ENCODE measurements around the gene SLC4A4.

The SLC4A4 gene

DNA sequence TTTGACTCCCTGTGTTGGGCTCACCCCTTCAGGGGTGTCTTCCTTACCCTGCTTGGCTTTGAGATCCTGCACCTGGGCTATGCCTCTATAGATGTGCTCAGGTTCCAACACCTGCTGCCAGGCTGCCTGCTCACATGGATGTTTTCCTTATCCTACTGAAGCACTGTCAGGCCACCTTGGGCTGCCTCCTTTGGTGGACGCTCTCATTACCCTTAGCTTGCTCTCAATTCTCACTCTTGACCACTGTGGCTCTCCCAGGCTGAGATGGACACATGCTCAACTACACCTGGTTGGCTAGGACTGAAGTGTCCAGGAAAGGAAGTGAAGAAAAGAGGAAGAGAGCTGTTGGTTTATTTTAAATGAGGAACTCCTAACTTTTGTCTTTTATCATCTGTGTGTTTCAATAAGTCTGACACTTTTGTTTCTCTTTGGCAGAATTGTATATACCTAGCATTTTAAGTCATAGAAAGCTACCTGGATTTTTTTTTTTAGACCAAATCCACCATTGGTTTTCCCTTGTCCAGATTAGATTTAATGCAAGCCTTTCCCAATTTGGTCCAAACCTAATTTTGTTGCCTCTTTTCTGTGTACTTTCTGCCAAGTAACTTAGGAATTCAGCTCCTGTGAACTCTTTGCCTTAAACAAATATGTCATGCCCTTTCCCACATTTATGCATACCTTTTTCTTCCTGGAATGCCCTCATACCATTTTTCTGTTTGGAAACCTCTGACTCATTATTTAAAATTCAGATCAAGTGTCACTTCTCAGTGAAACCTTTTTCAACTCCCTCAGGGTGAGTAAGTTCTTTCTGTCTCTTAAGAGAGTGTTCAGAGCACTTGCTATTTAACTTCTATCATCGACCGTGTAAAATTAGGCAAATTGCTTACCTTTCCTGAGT, 269.2 kb downstream of the SLC4A4 start:
- DNase-seq, result no peak

DNA sequence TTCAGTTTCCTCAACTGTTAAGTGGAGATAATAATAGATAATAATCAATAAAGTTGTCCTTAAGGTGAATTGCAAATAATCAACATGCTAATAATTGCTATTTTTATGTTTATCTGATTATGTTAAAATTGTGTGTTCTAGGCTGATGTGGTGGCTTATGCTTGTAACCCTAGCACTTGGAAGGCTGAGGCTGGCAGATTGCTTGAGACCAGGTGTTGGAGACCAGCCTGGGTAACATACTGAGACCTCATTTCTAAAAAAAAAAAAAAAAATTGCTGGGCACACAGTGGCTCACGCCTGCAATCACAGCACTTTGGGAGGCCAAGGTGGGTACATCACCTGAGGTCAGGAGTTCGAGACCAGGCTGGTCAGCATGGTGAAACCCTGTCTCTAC, 269.9 kb downstream of the SLC4A4 start:
- DNase-seq, result no peak

DNA sequence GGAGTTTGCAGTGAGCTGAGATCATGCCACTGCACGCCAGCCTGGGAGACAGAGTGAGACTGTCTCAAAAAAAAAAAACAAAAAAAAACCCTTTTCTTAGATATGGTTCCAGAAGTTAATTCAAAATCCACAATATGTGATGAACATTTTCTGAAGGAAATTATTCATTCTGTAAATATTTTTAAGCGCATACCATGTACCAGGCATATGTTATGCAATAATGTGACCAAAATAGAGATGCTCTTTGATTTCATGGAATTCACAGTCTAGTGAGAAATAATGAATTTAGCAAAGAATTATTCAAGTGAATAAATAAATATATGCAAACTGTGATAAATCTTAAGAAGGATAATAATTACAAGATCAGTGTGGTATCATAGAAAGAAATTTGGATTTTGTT, 270.3 kb downstream of the SLC4A4 start:
- no peak for DNase-seq

DNA sequence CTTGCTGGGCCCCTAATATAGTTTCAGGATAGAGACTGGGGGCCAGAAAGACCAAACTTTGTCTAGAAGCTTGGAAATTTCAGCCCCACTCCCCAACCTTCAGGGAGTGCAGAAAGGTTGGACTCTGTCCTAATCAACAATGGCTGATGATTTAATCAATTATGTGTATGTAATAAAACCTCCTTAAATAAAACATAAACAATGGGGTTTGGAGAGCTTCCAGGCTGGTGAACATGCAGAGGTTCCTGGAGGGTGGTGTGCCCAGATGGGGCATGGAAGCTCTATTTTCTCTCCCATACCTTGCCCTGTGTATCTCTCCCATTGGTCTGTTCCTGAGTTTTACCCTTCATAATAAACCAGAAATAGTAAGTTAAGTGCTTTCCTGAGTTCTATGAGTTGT, 270.8 kb downstream of the SLC4A4 start:
- no peak for DNase-seq

DNA sequence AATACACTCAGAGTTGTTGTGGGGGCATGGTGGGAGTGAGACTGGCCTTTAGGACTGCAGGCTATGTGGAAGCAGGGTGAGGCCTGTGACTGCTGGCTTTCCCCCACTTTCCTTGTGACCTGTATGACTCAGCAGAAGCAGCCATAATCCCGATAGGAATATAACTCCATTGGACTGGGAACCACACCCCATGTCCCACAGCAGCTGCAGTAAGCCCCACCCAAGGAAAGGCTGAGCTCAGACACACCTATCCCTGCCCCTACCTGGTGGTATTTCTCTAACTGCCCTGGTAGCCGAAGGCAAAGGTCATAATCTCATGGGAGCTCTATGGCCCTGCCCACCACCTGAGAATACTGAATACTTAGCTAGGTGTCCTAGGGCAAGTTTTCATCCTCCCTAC, 275.8 kb downstream of the SLC4A4 start:
- no peak for DNase-seq

DNA sequence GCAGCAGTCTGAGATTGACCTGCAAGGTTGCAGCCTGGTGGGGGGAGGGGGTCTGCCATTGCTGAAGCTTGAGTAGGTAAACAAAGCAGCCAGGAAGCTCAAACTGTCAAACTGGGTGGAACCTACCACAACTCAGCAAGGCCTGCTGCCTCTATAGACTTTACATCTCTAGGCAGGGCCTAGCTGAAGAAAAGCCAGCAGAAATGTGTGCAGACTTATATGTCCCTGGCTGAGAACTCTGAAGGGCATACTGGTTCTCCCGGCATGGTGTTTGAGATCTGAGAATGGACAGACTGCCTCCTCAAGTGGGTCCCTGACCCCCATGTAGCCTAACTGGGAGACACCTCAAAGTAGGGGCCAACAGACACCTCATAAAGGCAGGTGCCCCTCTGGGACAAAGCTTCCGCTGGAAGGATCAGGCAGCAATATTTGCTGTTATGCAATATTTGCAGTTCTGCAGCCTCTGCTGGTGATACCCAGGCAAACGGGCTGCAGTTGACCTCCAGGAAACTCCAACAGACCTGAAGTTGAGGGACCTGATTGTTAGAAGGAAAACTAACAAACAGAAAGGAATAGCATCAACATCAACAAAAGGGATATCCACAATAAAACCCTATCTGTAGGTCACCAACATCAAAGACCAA, 277.5 kb downstream of the SLC4A4 start:
- no peak for DNase-seq

Data from stimulated activated naive CD4-positive, alpha-beta T cell (primary cell).